PFSK-1 (cell line): ENCODE data around the gene PTCH2.

Experiments used
- POLR2AphosphoS5 ChIP-seq: IDR thresholded peaks from 2 replicates; pipeline ENCODE4 v1.6.1; 2012; ENCODE audit warnings: low read depth, mild to moderate bottlenecking, control low read depth, low read length, moderate library complexity
- SIN3A ChIP-seq: IDR thresholded peaks from 2 replicates; pipeline ENCODE4 v1.6.1; 2012; ENCODE audit warnings: mild to moderate bottlenecking, low read length, moderate library complexity, borderline replicate concordance; ENCODE audit not compliant: insufficient read depth
- TAF1 ChIP-seq: IDR thresholded peaks from 2 replicates; pipeline ENCODE4 v1.6.1; 2012; ENCODE audit warnings: low read length, control low read depth, borderline replicate concordance; ENCODE audit not compliant: insufficient read depth
- TF ChIP-seq, protein P1 (sequence below), 2 experiments: IDR thresholded peaks; 2 replicates each; pipeline versions ENCODE4 v1.6.1 to v1.8.0; 2011 to 2012; ENCODE audit warnings: low read depth in 2 of 2, low read length in 2 of 2, control low read depth in 1 of 2, inconsistent platforms in 1 of 2, mild to moderate bottlenecking in 1 of 2, moderate library complexity in 1 of 2; ENCODE audit not compliant: insufficient read depth in 1 of 2

DNA sequence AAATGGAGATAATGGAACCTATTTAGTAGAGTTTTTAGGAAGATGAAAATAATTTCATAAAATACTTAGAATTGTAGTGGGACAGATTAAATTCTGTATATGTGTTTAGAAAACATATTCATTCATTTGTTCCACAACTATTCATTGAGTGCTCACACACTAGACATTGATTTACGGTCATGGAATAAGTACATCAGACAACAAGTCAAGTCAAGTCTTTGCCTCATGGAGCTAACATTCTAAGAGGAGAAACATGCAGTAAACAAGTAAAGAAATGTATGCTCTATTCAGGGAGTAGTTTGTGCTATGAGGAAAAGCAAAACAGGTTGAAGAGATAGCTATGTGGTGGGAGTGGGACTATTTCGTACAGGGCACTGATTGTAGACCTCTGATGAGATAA is 25.7 kb downstream of the PTCH2 start:
- TF ChIP-seq POLR2AphosphoS5, result no peak
- TF ChIP-seq, protein P1, sequence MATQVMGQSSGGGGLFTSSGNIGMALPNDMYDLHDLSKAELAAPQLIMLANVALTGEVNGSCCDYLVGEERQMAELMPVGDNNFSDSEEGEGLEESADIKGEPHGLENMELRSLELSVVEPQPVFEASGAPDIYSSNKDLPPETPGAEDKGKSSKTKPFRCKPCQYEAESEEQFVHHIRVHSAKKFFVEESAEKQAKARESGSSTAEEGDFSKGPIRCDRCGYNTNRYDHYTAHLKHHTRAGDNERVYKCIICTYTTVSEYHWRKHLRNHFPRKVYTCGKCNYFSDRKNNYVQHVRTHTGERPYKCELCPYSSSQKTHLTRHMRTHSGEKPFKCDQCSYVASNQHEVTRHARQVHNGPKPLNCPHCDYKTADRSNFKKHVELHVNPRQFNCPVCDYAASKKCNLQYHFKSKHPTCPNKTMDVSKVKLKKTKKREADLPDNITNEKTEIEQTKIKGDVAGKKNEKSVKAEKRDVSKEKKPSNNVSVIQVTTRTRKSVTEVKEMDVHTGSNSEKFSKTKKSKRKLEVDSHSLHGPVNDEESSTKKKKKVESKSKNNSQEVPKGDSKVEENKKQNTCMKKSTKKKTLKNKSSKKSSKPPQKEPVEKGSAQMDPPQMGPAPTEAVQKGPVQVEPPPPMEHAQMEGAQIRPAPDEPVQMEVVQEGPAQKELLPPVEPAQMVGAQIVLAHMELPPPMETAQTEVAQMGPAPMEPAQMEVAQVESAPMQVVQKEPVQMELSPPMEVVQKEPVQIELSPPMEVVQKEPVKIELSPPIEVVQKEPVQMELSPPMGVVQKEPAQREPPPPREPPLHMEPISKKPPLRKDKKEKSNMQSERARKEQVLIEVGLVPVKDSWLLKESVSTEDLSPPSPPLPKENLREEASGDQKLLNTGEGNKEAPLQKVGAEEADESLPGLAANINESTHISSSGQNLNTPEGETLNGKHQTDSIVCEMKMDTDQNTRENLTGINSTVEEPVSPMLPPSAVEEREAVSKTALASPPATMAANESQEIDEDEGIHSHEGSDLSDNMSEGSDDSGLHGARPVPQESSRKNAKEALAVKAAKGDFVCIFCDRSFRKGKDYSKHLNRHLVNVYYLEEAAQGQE (IDR thresholded peaks at IDR 0.05; ENCODE audit: insufficient read depth in 1 of 2, low read depth in 2 of 2, low read length in 2 of 2), result no peak
- no peak for TF ChIP-seq TAF1
- TF ChIP-seq SIN3A, result no peak
